Pancreas (tissue), 10 donors: Measurements from ENCODE around the gene FXYD3. TPM values are rescaled to one million over a fixed set of nuclear protein-coding genes. Genes with fewer than 3 reads are reported as not detected.
A peak's percentile ranks its signal among the peaks of the same experiment; 100 is the strongest.

Source experiments
- ATAC-seq, 4 donors: fragments of 200-7000 bp; cut with Tn5 transposase; one replicate each; pipeline versions ENCODE4 v1.8.0 to v1.9.1; 2020; ENCODE audit warnings: mild to moderate bottlenecking in 4 of 4, moderate library complexity in 4 of 4
- DNase-seq, 6 donors: peaks; one replicate each; pipeline ENCODE4 v3.0.0-alpha.2; 2020
- FAIRE-seq: peaks from 2 replicates; lab custom pipeline; 2012; peaks lifted over from hg19 to GRCh38; lab: Jason Lieb, UNC
- H3K27ac ChIP-seq, 4 donors: fragments of 200-600 bp; sonication (generic); 1 replicate in 3 of 4; 2 replicates in 1 of 4; pipeline versions ENCODE4 v1.5.0 to v1.8.0; 2020
- H3K27me3 ChIP-seq, 4 donors: fragments of 200-600 bp; one replicate each; pipeline ENCODE4 v1.8.0; 2021
- H3K36me3 ChIP-seq, 3 donors: fragments of 200-600 bp; sonication (generic) in 1 of 3; one replicate each; pipeline versions ENCODE4 v1.5.0 to v1.8.0; 2020 to 2021
- H3K4me1 ChIP-seq, 3 donors: fragments of 200-600 bp; one replicate each; pipeline ENCODE4 v1.8.0; 2021
- H3K4me3 ChIP-seq, 4 donors: fragments of 200-600 bp; sonication (generic) in 2 of 4; one replicate each; pipeline versions ENCODE4 v1.5.0 to v1.8.0; 2020 to 2021
- H3K9me3 ChIP-seq, 4 donors: fragments of 200-600 bp; one replicate each; pipeline ENCODE4 v1.8.0; 2021
- CTCF ChIP-seq, 4 donors: fragments of 200-600 bp; sonication (generic) in 3 of 4; IDR thresholded peaks; one replicate each; pipeline versions ENCODE4 v1.5.0 to v1.8.0; 2021; ENCODE audit warnings: antibody characterized with exemption in 4 of 4
- WGBS, 2 donors: extraction: QIAGEN DNeasy Blood & Tissue Kit; methylation state at CpG; one replicate each; pipeline ENCODE4 v1.1.7; 2013; 5-methylcytosine and 5-hydroxymethylcytosine counted together
- intact Hi-C, 3 donors: fragments of 100-400 bp; cut with DNase I; formaldehyde crosslinking; loops; one replicate each; pipeline versions ENCODE4 v1.11.1 to v1.14.2; 2022
- polyA plus RNA-seq, 2 donors: library from polyadenylated mRNA; stranded (reverse); fragments of 200-250 nt; gene quantifications; one replicate each; pipeline ENCODE4 v1.2.3, GENCODE V29; 2013
- total RNA-seq, 6 donors: library from RNA; stranded (reverse); fragmentation: NEBNext Ultra II Directional in 4 of 6; extraction: Animal tissue kit (Norgen Biotek cat#: 25700) in 4 of 6; gene quantifications; one replicate each; pipeline versions ENCODE4 v1.2.1 to v1.2.4, GENCODE V29; 2021 to 2023
- donor health status: healthy with polysubstance abuse.
- donor health status: DM: no; HTN: no; CAD: no; lungs with moderate emphysema.
- donor health status: DM: no; HTN: no; CAD: no.
- donor health status: control.
- donor health status: control.
- donor health status: Bipolar disorder and iron deficiency.
- donor health status: DM: yes; HTN: yes; CAD: no.
- donor health status: DM: no; HTN: no; CAD: no.
- donor health status: DM: no; HTN: no; CAD: no.
- donor health status: DM: yes; HTN: yes; CAD: no.

Gene FXYD3
- total and polyA plus RNA-seq, 8 donors, result 12.2 to 59.1 (median 17.7) TPM

GRCh38 chr19:35167251-35168119 is 51.9 kb downstream of the FXYD3 start:
- 73 to 76% methylated on average over 5 of the region's 5 CpGs for WGBS, 2 donors
- FAIRE-seq, result no peak
- intact Hi-C loops, result no loop called here

GRCh38 chr19:35168196-35168595 is 52.6 kb downstream of the FXYD3 start:
- no peaks in the 10 kb centered on the region for H3K36me3 ChIP-seq

More at GRCh38 chr19:35167251-35168119, 51.9 kb downstream of the FXYD3 start:
- H3K36me3 ChIP-seq, result no peaks in the 10 kb centered on the region
- H3K27me3 ChIP-seq, result no peaks in the 10 kb centered on the region
- no peaks in the 10 kb centered on the region for H3K4me1 ChIP-seq
- no peak overlapping the region for H3K4me3 ChIP-seq
- H3K27ac ChIP-seq, result no peak overlapping the region
- DNase-seq, result no peak
- TF ChIP-seq CTCF (IDR thresholded peaks at IDR 0.05), result no peak
- no peaks in the 10 kb centered on the region for H3K9me3 ChIP-seq
- ATAC-seq, result peak in 1 of 4 donors; percentile 23

DNA sequence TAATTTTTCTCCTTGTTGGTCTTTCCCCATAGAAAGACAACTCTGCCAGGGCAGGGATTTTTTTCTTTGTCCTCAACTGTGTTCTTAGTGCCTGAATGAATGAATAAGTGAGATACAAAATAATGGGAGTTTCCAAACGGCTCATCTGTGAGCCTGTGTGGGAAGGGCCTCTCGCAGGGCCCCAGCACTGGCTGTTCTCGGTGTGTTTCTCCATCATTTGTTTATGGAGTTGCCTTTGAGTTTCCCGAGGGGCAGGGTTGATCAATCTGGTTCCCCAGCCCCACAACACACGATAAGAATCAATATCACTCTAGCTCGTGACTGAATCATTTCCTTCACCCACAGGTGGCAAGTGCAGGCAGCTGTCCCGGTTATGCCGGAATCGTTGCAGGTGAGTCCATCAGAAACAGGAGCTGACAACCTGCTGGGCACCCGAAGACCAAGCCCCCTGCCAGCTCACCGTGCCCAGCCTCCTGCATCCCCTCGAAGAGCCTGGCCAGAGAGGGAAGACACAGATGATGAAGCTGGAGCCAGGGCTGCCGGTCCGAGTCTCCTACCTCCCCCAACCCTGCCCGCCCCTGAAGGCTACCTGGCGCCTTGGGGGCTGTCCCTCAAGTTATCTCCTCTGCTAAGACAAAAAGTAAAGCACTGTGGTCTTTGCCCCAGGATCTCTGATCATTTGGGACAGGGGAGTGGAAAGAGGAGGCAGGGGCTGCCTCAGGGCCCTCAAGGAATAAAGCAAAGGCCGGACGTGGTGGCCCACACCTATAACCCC is 53.8 kb downstream of the FXYD3 start:
- WGBS, 2 donors, result 72 to 74% methylated on average over 17 to 18 of the region's 18 CpGs
- H3K27me3 ChIP-seq, result no peaks in the 10 kb centered on the region
- ATAC-seq, result no peak
- H3K36me3 ChIP-seq, result no peaks in the 10 kb centered on the region
- no peak overlapping the region for H3K4me3 ChIP-seq
- no peaks in the 10 kb centered on the region for H3K9me3 ChIP-seq
- intact Hi-C loops, result no loop called here
- FAIRE-seq, result no peak
- no peak overlapping the region for H3K27ac ChIP-seq
- TF ChIP-seq CTCF (IDR thresholded peaks at IDR 0.05), result no peak
- H3K4me1 ChIP-seq, result no peaks in the 10 kb centered on the region
- no peak for DNase-seq

More at GRCh38 chr19:35168196-35168595, 52.6 kb downstream of the FXYD3 start:
- FAIRE-seq (no peak), ATAC-seq (peak in 1 of 4 donors; percentile 56), DNase-seq (no peak)
- intact Hi-C loops, result no loop called here
- Histone ChIP-seq H3K4me1 (no peaks in the 10 kb centered on the region), H3K9me3 (no peaks in the 10 kb centered on the region), H3K4me3 (no peak overlapping the region), H3K27me3 (no peaks in the 10 kb centered on the region), H3K27ac (no peak overlapping the region)
- no peak for TF ChIP-seq CTCF (IDR thresholded peaks at IDR 0.05)
- WGBS, 2 donors, result 64 to 71% methylated on average over 3 of the region's 3 CpGs

DNA sequence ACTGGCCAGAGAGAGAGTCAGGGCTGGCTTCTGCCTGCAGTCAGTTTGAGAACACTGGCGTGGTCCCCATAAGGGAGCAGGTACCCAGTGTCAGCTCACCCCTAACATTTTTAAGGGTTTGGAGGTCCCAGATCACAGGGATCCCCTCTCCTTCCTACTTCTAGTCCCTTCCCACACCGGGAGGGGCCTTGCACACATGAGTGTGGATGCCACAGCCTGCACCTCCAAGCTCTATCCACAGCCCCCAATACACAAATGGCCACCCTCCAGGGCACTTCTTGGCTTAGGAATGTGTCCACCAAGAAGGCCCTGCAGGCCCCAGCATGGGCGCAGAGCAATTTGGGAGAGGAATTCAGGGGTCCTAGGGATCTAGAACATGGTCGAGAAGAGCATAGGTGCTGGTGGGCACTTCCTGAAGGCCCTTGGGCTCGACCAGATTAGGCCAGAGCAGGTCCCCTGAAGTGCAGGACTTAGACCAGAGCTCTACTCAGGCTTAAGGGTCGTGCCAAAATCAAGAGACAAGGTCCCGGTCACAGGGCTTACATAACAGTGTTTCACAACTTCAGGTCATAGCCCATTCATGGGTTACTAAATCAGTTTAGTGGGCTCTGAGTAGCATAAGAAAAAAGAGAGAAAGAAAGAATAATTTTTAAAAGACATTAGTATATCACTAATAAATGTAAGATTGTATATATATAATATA is 54.9 kb downstream of the FXYD3 start:
- 66 to 77% methylated on average over 7 of the region's 7 CpGs for WGBS, 2 donors
- H3K36me3 ChIP-seq, result no peaks in the 10 kb centered on the region
- DNase-seq (no peak), FAIRE-seq (no peak), ATAC-seq (no peak)
- H3K4me3 ChIP-seq, result no peak overlapping the region
- intact Hi-C loops, result no loop called here
- H3K27ac ChIP-seq, result no peak overlapping the region
- no peaks in the 10 kb centered on the region for H3K9me3 ChIP-seq
- no peaks in the 10 kb centered on the region for H3K4me1 ChIP-seq
- no peaks in the 10 kb centered on the region for H3K27me3 ChIP-seq
- no peak for TF ChIP-seq CTCF (IDR thresholded peaks at IDR 0.05)
